Endothelial cell of umbilical vein (primary cell): ENCODE results near the gene LY9.

Experiments used
- FOS ChIP-seq: IDR thresholded peaks from 2 replicates; pipeline ENCODE4 v1.6.1; 2011; ENCODE audit warnings: mild to moderate bottlenecking, low read length, moderate library complexity, borderline replicate concordance; ENCODE audit not compliant: insufficient read depth
- GATA2 ChIP-seq: IDR thresholded peaks from 2 replicates; pipeline ENCODE4 v1.7.0; 2011; ENCODE audit warnings: low read depth, mild to moderate bottlenecking, moderate library complexity, mixed read lengths, low read length; ENCODE audit not compliant: insufficient read length, insufficient read depth
- JUN ChIP-seq: IDR thresholded peaks from 2 replicates; pipeline ENCODE4 v1.6.1; 2011; ENCODE audit warnings: borderline replicate concordance, low read depth; ENCODE audit not compliant: insufficient read length, insufficient read depth
- POLR2A ChIP-seq: IDR thresholded peaks from 2 replicates; pipeline ENCODE4 v1.6.1; 2012; ENCODE audit warnings: low read depth, mild to moderate bottlenecking, control low read depth, low read length
- POLR2AphosphoS5 ChIP-seq: IDR thresholded peaks from 2 replicates; pipeline ENCODE4 v1.6.1; 2012; ENCODE audit warnings: low read depth, mild to moderate bottlenecking, control low read depth, low read length, moderate library complexity; ENCODE audit not compliant: insufficient read depth
- TF ChIP-seq, protein P1 (sequence below), 2 donors: IDR thresholded peaks; 1 replicate in 1 of 2; 2 replicates in 1 of 2; pipeline ENCODE4 v1.5.1; 2011; ENCODE audit warnings: low read length in 2 of 2, mild to moderate bottlenecking in 2 of 2, moderate library complexity in 2 of 2, control low read depth in 1 of 2, inconsistent platforms in 1 of 2, low read depth in 1 of 2; ENCODE audit not compliant: insufficient read depth in 1 of 2; ENCODE audit errors: extremely low read depth in 1 of 2

GRCh38 chr1:160767395-160768294 is 28.3 kb upstream of the LY9 start:
- TF ChIP-seq, protein P1, sequence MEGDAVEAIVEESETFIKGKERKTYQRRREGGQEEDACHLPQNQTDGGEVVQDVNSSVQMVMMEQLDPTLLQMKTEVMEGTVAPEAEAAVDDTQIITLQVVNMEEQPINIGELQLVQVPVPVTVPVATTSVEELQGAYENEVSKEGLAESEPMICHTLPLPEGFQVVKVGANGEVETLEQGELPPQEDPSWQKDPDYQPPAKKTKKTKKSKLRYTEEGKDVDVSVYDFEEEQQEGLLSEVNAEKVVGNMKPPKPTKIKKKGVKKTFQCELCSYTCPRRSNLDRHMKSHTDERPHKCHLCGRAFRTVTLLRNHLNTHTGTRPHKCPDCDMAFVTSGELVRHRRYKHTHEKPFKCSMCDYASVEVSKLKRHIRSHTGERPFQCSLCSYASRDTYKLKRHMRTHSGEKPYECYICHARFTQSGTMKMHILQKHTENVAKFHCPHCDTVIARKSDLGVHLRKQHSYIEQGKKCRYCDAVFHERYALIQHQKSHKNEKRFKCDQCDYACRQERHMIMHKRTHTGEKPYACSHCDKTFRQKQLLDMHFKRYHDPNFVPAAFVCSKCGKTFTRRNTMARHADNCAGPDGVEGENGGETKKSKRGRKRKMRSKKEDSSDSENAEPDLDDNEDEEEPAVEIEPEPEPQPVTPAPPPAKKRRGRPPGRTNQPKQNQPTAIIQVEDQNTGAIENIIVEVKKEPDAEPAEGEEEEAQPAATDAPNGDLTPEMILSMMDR (IDR thresholded peaks at IDR 0.05; ENCODE audit: extremely low read depth in 1 of 2, insufficient read depth in 1 of 2, low read depth in 1 of 2, low read length in 2 of 2), result no peak
- TF ChIP-seq POLR2A (no peak), FOS (no peak), GATA2 (no peak), JUN (no peak), POLR2AphosphoS5 (no peak)
